Measurements from ENCODE around the gene FPR3. TPM values are rescaled to one million over a fixed set of nuclear protein-coding genes. Genes with fewer than 3 reads are reported as not detected.
A peak's percentile ranks its signal among the peaks of the same experiment; 100 is the strongest.

FPR3 gene
- total RNA-seq, 2 donors from 2014 or later, result 11.1 to 18.0 TPM

DNA sequence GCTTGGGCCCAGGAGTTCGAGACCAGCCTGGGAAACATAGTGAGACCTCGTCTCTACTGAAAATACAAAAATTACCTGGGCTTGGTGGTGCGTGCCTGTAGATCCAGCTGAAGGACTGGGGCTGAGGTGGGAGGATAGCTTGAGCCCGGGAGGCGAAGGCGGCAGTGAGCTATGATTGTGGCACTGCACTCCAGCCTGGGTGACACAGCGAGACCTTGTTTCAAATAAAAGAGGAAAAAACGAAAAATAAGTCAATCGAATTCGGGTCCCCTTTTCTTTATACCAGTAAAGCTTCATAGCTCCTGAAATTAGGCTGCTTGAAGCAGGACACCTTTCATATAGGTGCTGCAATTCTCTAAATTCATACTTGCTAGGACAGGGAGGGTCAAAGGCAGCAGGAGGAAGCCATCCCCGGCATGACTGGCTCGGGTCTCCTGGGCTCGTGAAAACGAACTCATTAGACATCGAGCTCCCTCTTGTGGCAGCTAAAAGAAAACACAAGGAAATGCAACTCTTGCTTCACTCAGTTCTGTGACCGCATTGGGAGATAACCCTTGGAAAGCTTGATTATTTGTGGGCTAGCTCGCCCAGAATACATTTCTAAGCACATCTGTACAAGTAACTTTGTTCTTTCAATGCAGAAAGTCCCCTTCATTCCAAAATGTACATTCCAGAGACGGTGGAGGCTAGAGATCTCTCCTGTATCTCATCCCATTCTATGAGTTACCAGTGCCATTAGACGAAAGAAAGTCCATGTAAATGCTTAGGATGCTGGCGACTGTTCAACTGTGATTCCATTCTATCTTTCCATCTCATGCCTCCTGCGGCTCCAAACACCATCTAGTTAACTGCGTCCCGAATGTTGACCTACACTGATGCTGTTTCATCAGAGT is 17.1 kb upstream of the FPR3 start:
- no peak for DNase-seq (ENCODE audit: low spot score)

GRCh38 chr19:51779181-51779580 is 15.8 kb upstream of the FPR3 start:
- H3K4me1 ChIP-seq (ENCODE audit: control insufficient read depth in 1 of 2, low read depth in 2 of 2), result peaks cover 0 to 4% of the 10 kb centered on the region in 2 donors
- no peaks in the 10 kb centered on the region for H3K9me3 ChIP-seq
- H3K4me3 ChIP-seq, result no peak overlapping the region
- H3K27ac ChIP-seq, result no peak overlapping the region
- no peaks in the 10 kb centered on the region for H3K27me3 ChIP-seq (replicated peaks; ENCODE audit: insufficient read depth)
- H3K36me3 ChIP-seq, result no peaks in the 10 kb centered on the region
- no peak for DNase-seq (ENCODE audit: low spot score)
- no peak for TF ChIP-seq CTCF (IDR thresholded peaks at IDR 0.05)
- no peak for ATAC-seq (ENCODE audit: insufficient number of reproducible peaks, low FRiP score, low read depth)

More for the DNA sequence above, 17.1 kb upstream of the FPR3 start:
- ATAC-seq (ENCODE audit: insufficient number of reproducible peaks, low FRiP score, low read depth), result no peak
- Histone ChIP-seq H3K27me3 (replicated peaks; ENCODE audit: insufficient read depth) (no peaks in the 10 kb centered on the region), H3K36me3 (no peaks in the 10 kb centered on the region), H3K4me1 (ENCODE audit: control insufficient read depth in 1 of 2, low read depth in 2 of 2) (peaks cover 0 to 4% of the 10 kb centered on the region in 2 donors), H3K9me3 (no peaks in the 10 kb centered on the region), H3K4me3 (no peak overlapping the region), H3K27ac (no peak overlapping the region)
- TF ChIP-seq CTCF (IDR thresholded peaks at IDR 0.05), result peak; percentile 61

DNA sequence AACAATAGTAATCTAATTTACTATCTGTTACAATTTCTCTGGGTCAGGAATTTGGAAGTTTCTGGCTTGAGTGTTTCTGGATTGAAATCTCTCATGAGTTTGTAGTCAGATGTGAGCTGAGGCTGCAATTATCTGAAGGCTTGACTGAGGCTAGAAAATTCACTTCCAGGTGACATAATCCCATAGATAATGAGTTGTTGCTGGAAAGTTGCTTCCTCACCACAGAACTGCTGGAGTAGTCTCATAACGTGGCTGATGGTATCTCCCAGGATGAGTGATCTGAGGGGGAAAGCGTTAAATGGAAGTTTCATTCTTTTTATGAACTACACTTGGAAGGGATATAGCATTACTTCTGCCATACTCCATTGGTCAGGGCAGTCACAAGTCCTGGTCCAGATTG is 15.3 kb upstream of the FPR3 start:
- DNase-seq (ENCODE audit: low spot score), result no peak
- ATAC-seq (ENCODE audit: insufficient number of reproducible peaks, low FRiP score, low read depth), result no peak

DNA sequence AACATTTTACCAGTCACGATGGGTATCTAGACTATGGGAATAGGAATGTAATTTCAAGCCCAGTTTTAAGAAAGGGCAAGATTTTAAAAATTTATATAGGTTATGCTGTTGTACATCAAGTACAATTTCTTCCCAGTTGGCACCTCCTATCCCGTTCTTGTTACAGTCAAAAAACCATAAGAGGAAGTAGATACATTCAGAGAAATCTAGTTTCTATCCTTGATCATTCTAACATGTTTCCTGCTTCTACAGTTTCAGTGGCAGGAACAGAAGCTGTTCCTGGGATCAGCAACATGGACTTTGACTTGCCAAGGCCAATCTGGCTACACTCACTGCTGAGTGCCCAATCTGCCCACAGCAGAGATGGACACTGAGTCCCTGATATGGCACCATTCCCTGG is 14.7 kb upstream of the FPR3 start:
- no peaks in the 10 kb centered on the region for H3K27me3 ChIP-seq (replicated peaks; ENCODE audit: insufficient read depth)
- H3K4me1 ChIP-seq (ENCODE audit: control insufficient read depth in 1 of 2, low read depth in 2 of 2), result peaks cover 0 to 4% of the 10 kb centered on the region in 2 donors
- ATAC-seq (ENCODE audit: insufficient number of reproducible peaks, low FRiP score, low read depth) (no peak), DNase-seq (ENCODE audit: low spot score) (no peak)
- no peaks in the 10 kb centered on the region for H3K9me3 ChIP-seq
- H3K4me3 ChIP-seq, result no peak overlapping the region
- no peak overlapping the region for H3K27ac ChIP-seq
- H3K36me3 ChIP-seq, result no peaks in the 10 kb centered on the region
- no peak for TF ChIP-seq CTCF (IDR thresholded peaks at IDR 0.05)

More for the DNA sequence above, 15.3 kb upstream of the FPR3 start:
- H3K4me1 ChIP-seq (ENCODE audit: control insufficient read depth in 1 of 2, low read depth in 2 of 2), result peaks cover 0 to 4% of the 10 kb centered on the region in 2 donors
- no peaks in the 10 kb centered on the region for H3K27me3 ChIP-seq (replicated peaks; ENCODE audit: insufficient read depth)
- no peaks in the 10 kb centered on the region for H3K9me3 ChIP-seq
- H3K4me3 ChIP-seq, result no peak overlapping the region
- TF ChIP-seq CTCF (IDR thresholded peaks at IDR 0.05), result no peak
- no peaks in the 10 kb centered on the region for H3K36me3 ChIP-seq
- H3K27ac ChIP-seq, result no peak overlapping the region

DNA sequence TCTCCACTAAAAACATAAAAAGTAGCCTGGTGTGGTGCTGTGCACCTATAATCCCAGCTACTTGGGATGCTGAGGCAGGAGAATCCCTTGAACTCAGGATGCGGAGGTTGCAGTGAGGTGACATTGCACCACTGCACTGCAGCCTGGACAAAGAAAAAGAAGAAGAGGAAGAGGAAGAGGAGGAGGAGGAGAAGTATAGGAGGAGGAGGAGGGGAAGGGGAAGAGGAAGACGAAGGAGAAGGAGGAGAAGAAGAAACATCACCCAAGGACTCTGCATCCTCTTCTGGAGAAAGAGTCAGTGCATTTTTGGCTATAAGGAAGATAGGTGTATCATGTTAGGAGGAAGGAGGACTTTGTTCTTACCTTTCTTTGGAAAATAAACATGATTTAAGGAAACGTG is 13.0 kb upstream of the FPR3 start:
- Histone ChIP-seq H3K4me1 (ENCODE audit: control insufficient read depth in 1 of 2, low read depth in 2 of 2) (peaks cover 0 to 4% of the 10 kb centered on the region in 2 donors), H3K27me3 (replicated peaks; ENCODE audit: insufficient read depth) (no peaks in the 10 kb centered on the region), H3K4me3 (no peak overlapping the region), H3K36me3 (no peaks in the 10 kb centered on the region), H3K27ac (no peak overlapping the region), H3K9me3 (no peaks in the 10 kb centered on the region)
- DNase-seq (ENCODE audit: low spot score) (no peak), ATAC-seq (ENCODE audit: insufficient number of reproducible peaks, low FRiP score, low read depth) (no peak)
- TF ChIP-seq CTCF (IDR thresholded peaks at IDR 0.05), result no peak
